HG03565 (cell line): ENCODE results near the gene OOSP2.

ENCODE experiments used
- ATAC-seq: cut with Tn5 transposase; IDR thresholded peaks from one replicate; pipeline ENCODE4 v1.9.1; 2021; ENCODE audit warnings: mild to moderate bottlenecking, moderate library complexity; ENCODE audit not compliant: unreplicated experiment

The OOSP2 gene

GRCh38 chr11:60077981-60078380, 37.8 kb downstream of the OOSP2 start:
- ATAC-seq = no peak

GRCh38 chr11:60078745-60079144, 38.5 kb downstream of the OOSP2 start:
- no peak for ATAC-seq

- ATAC-seq = no peak
These were observed 40.3 kb downstream of the OOSP2 start for GRCh38 chr11:60080535-60080934.

- ATAC-seq = no peak
These were observed 44.5 kb downstream of the OOSP2 start for GRCh38 chr11:60084631-60085273.

- no peak for ATAC-seq
These were observed 45.7 kb downstream of the OOSP2 start for GRCh38 chr11:60085909-60086308.

GRCh38 chr11:60087239-60087638, 47.0 kb downstream of the OOSP2 start:
- no peak for ATAC-seq

- no peak for ATAC-seq
These were observed 48.2 kb downstream of the OOSP2 start, which contains the start of gene MS4A2 for GRCh38 chr11:60088364-60088763. MS4A2 (plus strand) TSS chr11:60088664; CDS start chr11:60088766, 102 bp downstream.

GRCh38 chr11:60095477-60096120, 55.4 kb downstream of the OOSP2 start:
- ATAC-seq = no peak

- ATAC-seq = no peak
These were observed 57.0 kb downstream of the OOSP2 start for GRCh38 chr11:60097189-60097588.
